HG03439 (cell line): ENCODE data around the gene JAKMIP1.
"Not testable (repeated sequence)": the region's sequence is repeated elsewhere in the genome, so short reads cannot be mapped to it uniquely, and the experiment has no call there.

ENCODE experiments used
- ATAC-seq: cut with Tn5 transposase; IDR thresholded peaks from one replicate; pipeline ENCODE4 v1.9.1; 2021; ENCODE audit warnings: mild to moderate bottlenecking, moderate library complexity; ENCODE audit not compliant: unreplicated experiment

Gene JAKMIP1

GRCh38 chr4:6021831-6022606, 178.3 kb downstream of the JAKMIP1 start:
- no peak for ATAC-seq

GRCh38 chr4:6020613-6021012, 179.7 kb downstream of the JAKMIP1 start:
- ATAC-seq: no peak

- no peak for ATAC-seq
These were observed 180.8 kb downstream of the JAKMIP1 start for GRCh38 chr4:6019316-6020263.

- no peak for ATAC-seq
These were observed 182.0 kb downstream of the JAKMIP1 start, which contains the start of gene C4orf50 for GRCh38 chr4:6018331-6018730. Gene C4orf50, minus strand, starts transcription at chr4:6018431.

- ATAC-seq: no peak
These were observed 182.5 kb downstream of the JAKMIP1 start for GRCh38 chr4:6017800-6018199.

GRCh38 chr4:6017030-6017429, 183.3 kb downstream of the JAKMIP1 start:
- ATAC-seq: no peak

- ATAC-seq: no peak
These were observed 186.8 kb downstream of the JAKMIP1 start for GRCh38 chr4:6013564-6013963.

GRCh38 chr4:6012200-6012599, 188.1 kb downstream of the JAKMIP1 start:
- no peak for ATAC-seq

GRCh38 chr4:6011686-6012085, 188.7 kb downstream of the JAKMIP1 start:
- no peak for ATAC-seq

- ATAC-seq: no peak
These were observed 189.1 kb downstream of the JAKMIP1 start for GRCh38 chr4:6011271-6011671.

- ATAC-seq: no peak
These were observed 189.6 kb downstream of the JAKMIP1 start for GRCh38 chr4:6010789-6011188.

GRCh38 chr4:6009452-6009851, 190.9 kb downstream of the JAKMIP1 start:
- no peak for ATAC-seq

GRCh38 chr4:6008766-6009385, 191.5 kb downstream of the JAKMIP1 start:
- no peak for ATAC-seq

GRCh38 chr4:6008092-6008551, 192.2 kb downstream of the JAKMIP1 start:
- no peak for ATAC-seq

- ATAC-seq: no peak
These were observed 195.2 kb downstream of the JAKMIP1 start for GRCh38 chr4:6005175-6005574.

GRCh38 chr4:6003485-6003884, 196.9 kb downstream of the JAKMIP1 start:
- ATAC-seq: not testable (repeated sequence)

- no peak for ATAC-seq
These were observed 197.4 kb downstream of the JAKMIP1 start for GRCh38 chr4:6002926-6003325.

GRCh38 chr4:6002492-6002833, 197.9 kb downstream of the JAKMIP1 start:
- no peak for ATAC-seq

GRCh38 chr4:6001680-6002491, 198.5 kb downstream of the JAKMIP1 start:
- ATAC-seq: no peak

- no peak for ATAC-seq
These were observed 200.5 kb downstream of the JAKMIP1 start for GRCh38 chr4:5999830-6000365.
